GM12878 (cell line): ENCODE results near the gene TMEM44. TPM values are rescaled to one million over a fixed set of nuclear protein-coding genes. Genes with fewer than 3 reads are reported as not detected.

ENCODE experiments used
- ATAC-seq: fragments of 200-7000 bp; cut with Tn5 transposase; 3 replicates; pipeline ENCODE4 v1.9.1; 2020; ENCODE audit warnings: mild to moderate bottlenecking, moderate library complexity
- BruUV-seq: library from RNA; stranded (reverse); fragments of 400-500 nt; replicated peaks from 2 replicates; lab custom pipeline; 2021; lab: Mats Ljungman, UMichigan
- CTCF ChIA-PET: fragments of 300-600 bp; sonication (Branson Sonifier 250); formaldehyde crosslinking; extraction: SDS; loops from one replicate; lab custom pipeline; 2021; ENCODE audit warnings: inconsistent platforms; lab: Yijun Ruan, JAX
- POLR2A ChIA-PET: fragments of 350-600 bp; formaldehyde crosslinking; extraction: SDS; loops from one replicate; lab custom pipeline; 2021; ENCODE audit warnings: inconsistent platforms; lab: Charles Lee
- RAD21 ChIA-PET: fragments of 300-600 bp; sonication (Branson Sonifier 250); formaldehyde crosslinking; loops from one replicate; lab custom pipeline; 2023; ENCODE audit warnings: antibody characterized with exemption; ENCODE audit not compliant: unreplicated experiment; lab: Charles Lee
- SMC1A ChIA-PET: fragments of 300-600 bp; sonication (Branson Sonifier 250); formaldehyde crosslinking; loops from one replicate; lab custom pipeline; 2023; ENCODE audit not compliant: unreplicated experiment, uncharacterized antibody; lab: Charles Lee
- DNase-seq: peaks from one replicate; pipeline ENCODE4 v3.0.0-alpha.2; 2011; ENCODE audit warnings: low read depth, low spot score
- FAIRE-seq: peaks from 3 replicates; lab custom pipeline; 2011; peaks lifted over from hg19 to GRCh38; lab: Jason Lieb, UNC
- H2AFZ ChIP-seq: 2 replicates; pipeline ENCODE4 v1.6.0; 2011; ENCODE audit warnings: low read depth, low read length, control low read depth; ENCODE audit not compliant: control insufficient read depth
- H3K27ac ChIP-seq: 2 replicates; pipeline ENCODE4 v1.5.1; 2011; ENCODE audit warnings: control low read depth; ENCODE audit not compliant: control insufficient read depth, insufficient read depth
- H3K27me3 ChIP-seq, 2 experiments: replicated peaks in 1 of 2; 2 replicates each; pipeline versions ENCODE4 v1.6.0 to v1.6.1; 2011; ENCODE audit warnings: low read length in 1 of 2; ENCODE audit not compliant: control insufficient read depth in 2 of 2, insufficient read depth in 2 of 2
- H3K36me3 ChIP-seq, 2 experiments: 2 replicates each; pipeline ENCODE4 v1.5.1; 2011; ENCODE audit warnings: low read length in 1 of 2; ENCODE audit not compliant: control insufficient read depth in 2 of 2, insufficient read depth in 2 of 2
- H3K4me1 ChIP-seq: 2 replicates; pipeline ENCODE4 v1.6.1; 2011; ENCODE audit warnings: mild to moderate bottlenecking, low read length, moderate library complexity, mixed read lengths; ENCODE audit not compliant: control insufficient read depth, insufficient read depth
- H3K4me2 ChIP-seq: 2 replicates; pipeline ENCODE4 v1.6.0; 2011; ENCODE audit warnings: control low read depth; ENCODE audit not compliant: control insufficient read depth, insufficient read depth
- H3K4me3 ChIP-seq: fragments of 200-600 bp; sonication (generic); 2 replicates; pipeline ENCODE4 v1.5.1; 2016
- H3K79me2 ChIP-seq: 2 replicates; pipeline ENCODE4 v1.6.0; 2011; ENCODE audit warnings: low read length; ENCODE audit not compliant: control insufficient read depth, insufficient read depth
- H3K9ac ChIP-seq: 2 replicates; pipeline ENCODE4 v1.8.0; 2011; ENCODE audit warnings: low read length, control low read depth, mixed read lengths; ENCODE audit not compliant: control insufficient read depth, insufficient read depth
- H3K9me3 ChIP-seq: replicated peaks from 3 replicates; pipeline ENCODE4 v1.5.1; 2011; ENCODE audit warnings: mild to moderate bottlenecking, low read length; ENCODE audit not compliant: control insufficient read depth, insufficient read depth
- H4K20me1 ChIP-seq: 2 replicates; pipeline ENCODE4 v1.6.0; 2011; ENCODE audit not compliant: control insufficient read depth, insufficient read depth
- BCL11A ChIP-seq: IDR thresholded peaks from 2 replicates; pipeline ENCODE4 v1.6.1; 2011; ENCODE audit warnings: low read depth, low read length
- BHLHE40 ChIP-seq, 2 experiments: fragments of 450-650 bp in 1 of 2; IDR thresholded peaks; 2 replicates each; pipeline ENCODE4 v1.6.1; 2011 to 2017; ENCODE audit warnings: low read depth in 2 of 2, borderline replicate concordance in 1 of 2, improper control_type of control experiment in 1 of 2, low read length in 1 of 2, mild to moderate bottlenecking in 1 of 2
- BMI1 ChIP-seq: fragments of 450-650 bp; IDR thresholded peaks from 2 replicates; pipeline ENCODE4 v1.6.1; 2016; ENCODE audit warnings: mild to moderate bottlenecking, moderate library complexity, borderline replicate concordance
- CREB1 ChIP-seq: IDR thresholded peaks from 2 replicates; pipeline ENCODE4 v1.6.1; 2012; ENCODE audit warnings: low read depth, mild to moderate bottlenecking, inconsistent platforms
- IKZF2 ChIP-seq, 2 experiments: fragments of 450-650 bp; IDR thresholded peaks; 2 replicates each; pipeline ENCODE4 v1.6.1; 2017; ENCODE audit warnings: mild to moderate bottlenecking in 2 of 2, moderate library complexity in 2 of 2
- NR2F1 ChIP-seq: fragments of 450-650 bp; conservative IDR thresholded peaks from 2 replicates; pipeline ENCODE4 v1.6.1; 2017; ENCODE audit warnings: mild to moderate bottlenecking
- RB1 ChIP-seq: fragments of 450-650 bp; formaldehyde crosslinking; IDR thresholded peaks from 2 replicates; pipeline ENCODE4 v1.6.1; 2017; ENCODE audit warnings: mild to moderate bottlenecking, borderline replicate concordance
- REST ChIP-seq: IDR thresholded peaks from 2 replicates; pipeline ENCODE4 v1.6.1; 2012; ENCODE audit warnings: mild to moderate bottlenecking, low read depth, low read length
- RUNX3 ChIP-seq: IDR thresholded peaks from 2 replicates; pipeline ENCODE4 v1.6.1; 2012; ENCODE audit warnings: low read length, inconsistent platforms
- SUPT20H ChIP-seq: IDR thresholded peaks from 2 replicates; pipeline ENCODE4 v1.6.1; 2011; ENCODE audit warnings: low read depth, mild to moderate bottlenecking, low read length, moderate library complexity, borderline replicate concordance; ENCODE audit not compliant: control insufficient read depth
- WGBS: methylation state at CpG from one replicate; pipeline ENCODE4 v1.1.6; 2016; ENCODE audit warnings: low lambda C conversion rate; ENCODE audit not compliant: insufficient replicate concordance, insufficient coverage; ENCODE audit errors: missing lambda C conversion rate; 5-methylcytosine and 5-hydroxymethylcytosine counted together
- in situ Hi-C: fragments of 300-500 bp; cut with MboI; formaldehyde crosslinking; loops from 9 replicates; pipeline ENCODE4 v1.14.3; 2018; ENCODE audit warnings: mixed read lengths
- intact Hi-C: fragments of 100-400 bp; cut with micrococcal nuclease; formaldehyde crosslinking; loops from one replicate; pipeline ENCODE4 v1.14.2; 2022; ENCODE audit not compliant: unreplicated experiment
- polyA plus RNA-seq, 11 experiments: library from polyadenylated mRNA; depleted of rRNA in 4 of 11; unstranded in 6 of 11; stranded (reverse) in 5 of 11; fragments of >200 nt; fragmentation: Nextera tagmentation in 4 of 11; fragmentation: Illumina TruSeq in 1 of 11; extraction: Ambion mirVana in 4 of 11; extraction: Trizol in 1 of 11; gene quantifications; 1 replicate in 1 of 11; 2 replicates in 10 of 11; pipeline versions ENCODE4 v1.2.1 to v1.2.3, GENCODE V29; 2011 to 2016; ENCODE audit warnings: inconsistent platforms in 2 of 11, missing spikeins in 2 of 11, low read depth in 1 of 11
- total RNA-seq, 4 experiments: library from RNA; depleted of rRNA in 3 of 4; stranded (reverse); fragments of >200 nt in 3 of 4; fragmentation: Illumina TruSeq in 1 of 4; extraction: Trizol in 1 of 4; gene quantifications; 2 replicates each; pipeline versions ENCODE4 v1.2.1 to v1.2.3, GENCODE V29; 2013 to 2021
- TF ChIP-seq, protein P1 (sequence below): fragments of 450-650 bp; IDR thresholded peaks from 2 replicates; pipeline ENCODE4 v1.6.1; 2016; ENCODE audit warnings: mild to moderate bottlenecking
- TF ChIP-seq, protein P2 (sequence below): fragments of 450-650 bp; IDR thresholded peaks from 2 replicates; pipeline ENCODE4 v1.6.1; 2017; ENCODE audit warnings: mild to moderate bottlenecking, moderate library complexity

The TMEM44 gene
- total and polyA plus RNA-seq, 10 of the 15 experiments (the other 5 are each of a cell fraction or from before 2014, with no cell fraction given): 0.57 to 8.3 (median 3.6) TPM

- ATAC-seq (peak; percentile 85), DNase-seq (no peak)
- H3K36me3 ChIP-seq: no peaks in the 10 kb centered on the region
- intact Hi-C loops: no loop called here
- H2AFZ ChIP-seq: peak overlapping the region; percentile 52
- POLR2A ChIA-PET: interaction anchor here (0.8 kb wide), 1 partner anchor 22 kb away, joined by 3 read pairs; no protein-coding TSS in a partner anchor
- H3K27ac ChIP-seq: no peak overlapping the region
- H4K20me1 ChIP-seq: no peaks in the 10 kb centered on the region
- H3K4me1 ChIP-seq: peaks cover 4% of the 10 kb centered on the region; the same call in 1 of the 2 replicates
- H3K79me2 ChIP-seq: no peaks in the 10 kb centered on the region
- CTCF ChIA-PET: no interaction called here
- BruUV-seq: no TSS peak
- no peak overlapping the region for H3K4me3 ChIP-seq
- no peaks in the 10 kb centered on the region for H3K27me3 ChIP-seq
- TF ChIP-seq BHLHE40 (IDR thresholded peaks at IDR 0.05; ENCODE audit: borderline replicate concordance in 1 of 2, low read depth in 2 of 2, low read length in 1 of 2): peak; percentile 33 to 45; a peak in 1 of 4 replicates
- TF ChIP-seq SUPT20H: no peak
- peak in 1 of 2 experiments; percentile 25; a peak in 1 of 4 replicates for TF ChIP-seq IKZF2 (IDR thresholded peaks at IDR 0.05)
- TF ChIP-seq, protein P1, sequence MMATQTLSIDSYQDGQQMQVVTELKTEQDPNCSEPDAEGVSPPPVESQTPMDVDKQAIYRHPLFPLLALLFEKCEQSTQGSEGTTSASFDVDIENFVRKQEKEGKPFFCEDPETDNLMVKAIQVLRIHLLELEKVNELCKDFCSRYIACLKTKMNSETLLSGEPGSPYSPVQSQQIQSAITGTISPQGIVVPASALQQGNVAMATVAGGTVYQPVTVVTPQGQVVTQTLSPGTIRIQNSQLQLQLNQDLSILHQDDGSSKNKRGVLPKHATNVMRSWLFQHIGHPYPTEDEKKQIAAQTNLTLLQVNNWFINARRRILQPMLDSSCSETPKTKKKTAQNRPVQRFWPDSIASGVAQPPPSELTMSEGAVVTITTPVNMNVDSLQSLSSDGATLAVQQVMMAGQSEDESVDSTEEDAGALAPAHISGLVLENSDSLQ: peak; percentile 53; the same call in 1 of the 2 replicates
- 0 out of 2 replicates have a peak, but pooled peaks have one; percentile 9 for TF ChIP-seq RUNX3
- TF ChIP-seq REST: no peak
- TF ChIP-seq, protein P2, sequence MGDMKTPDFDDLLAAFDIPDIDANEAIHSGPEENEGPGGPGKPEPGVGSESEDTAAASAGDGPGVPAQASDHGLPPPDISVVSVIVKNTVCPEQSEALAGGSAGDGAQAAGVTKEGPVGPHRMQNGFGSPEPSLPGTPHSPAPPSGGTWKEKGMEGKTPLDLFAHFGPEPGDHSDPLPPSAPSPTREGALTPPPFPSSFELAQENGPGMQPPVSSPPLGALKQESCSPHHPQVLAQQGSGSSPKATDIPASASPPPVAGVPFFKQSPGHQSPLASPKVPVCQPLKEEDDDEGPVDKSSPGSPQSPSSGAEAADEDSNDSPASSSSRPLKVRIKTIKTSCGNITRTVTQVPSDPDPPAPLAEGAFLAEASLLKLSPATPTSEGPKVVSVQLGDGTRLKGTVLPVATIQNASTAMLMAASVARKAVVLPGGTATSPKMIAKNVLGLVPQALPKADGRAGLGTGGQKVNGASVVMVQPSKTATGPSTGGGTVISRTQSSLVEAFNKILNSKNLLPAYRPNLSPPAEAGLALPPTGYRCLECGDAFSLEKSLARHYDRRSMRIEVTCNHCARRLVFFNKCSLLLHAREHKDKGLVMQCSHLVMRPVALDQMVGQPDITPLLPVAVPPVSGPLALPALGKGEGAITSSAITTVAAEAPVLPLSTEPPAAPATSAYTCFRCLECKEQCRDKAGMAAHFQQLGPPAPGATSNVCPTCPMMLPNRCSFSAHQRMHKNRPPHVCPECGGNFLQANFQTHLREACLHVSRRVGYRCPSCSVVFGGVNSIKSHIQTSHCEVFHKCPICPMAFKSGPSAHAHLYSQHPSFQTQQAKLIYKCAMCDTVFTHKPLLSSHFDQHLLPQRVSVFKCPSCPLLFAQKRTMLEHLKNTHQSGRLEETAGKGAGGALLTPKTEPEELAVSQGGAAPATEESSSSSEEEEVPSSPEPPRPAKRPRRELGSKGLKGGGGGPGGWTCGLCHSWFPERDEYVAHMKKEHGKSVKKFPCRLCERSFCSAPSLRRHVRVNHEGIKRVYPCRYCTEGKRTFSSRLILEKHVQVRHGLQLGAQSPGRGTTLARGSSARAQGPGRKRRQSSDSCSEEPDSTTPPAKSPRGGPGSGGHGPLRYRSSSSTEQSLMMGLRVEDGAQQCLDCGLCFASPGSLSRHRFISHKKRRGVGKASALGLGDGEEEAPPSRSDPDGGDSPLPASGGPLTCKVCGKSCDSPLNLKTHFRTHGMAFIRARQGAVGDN: no peak
- no peak for TF ChIP-seq CREB1
- TF ChIP-seq RB1: no peak
- TF ChIP-seq NR2F1: peak; percentile 69; the same call in 1 of the 2 replicates
- TF ChIP-seq BCL11A: peak; percentile 42; the same call in 1 of the 2 replicates
- no peak for TF ChIP-seq BMI1
- TF ChIP-seq, all 136 proteins: peak for 6
- ChIA-PET RAD21 (no interaction called here), SMC1A (interaction anchor here (0.6 to 1.3 kb wide), 4 partner anchors 9 to 40 kb away, joined by 3 to 4 read pairs (median 3); no protein-coding TSS in a partner anchor)
- Histone ChIP-seq H3K9me3 (no peaks in the 10 kb centered on the region), H3K9ac (no peak overlapping the region), H3K4me2 (no peak overlapping the region)
- FAIRE-seq: no peak
- in situ Hi-C loops: no loop called here
- WGBS: 34% methylated on average over 8 of the region's 8 CpGs
Measured at GRCh38 chr3:194541483-194541882, 91.7 kb downstream of the TMEM44 start.
